H7 (cell line): ENCODE results near the gene SCG5. TPM values are rescaled to one million over a fixed set of nuclear protein-coding genes. Genes with fewer than 3 reads are reported as not detected.

ENCODE experiments used
- DNase-seq: peaks from one replicate; pipeline ENCODE4 v3.0.0; 2012
- H3K27me3 ChIP-seq: 2 replicates; pipeline ENCODE4 v1.6.0; 2011; ENCODE audit warnings: mild to moderate bottlenecking, low read length; ENCODE audit not compliant: control insufficient read depth, insufficient read depth
- H3K36me3 ChIP-seq: replicated peaks from 2 replicates; pipeline ENCODE4 v1.5.1; 2011; ENCODE audit warnings: low read length; ENCODE audit not compliant: control insufficient read depth, insufficient read depth
- H3K4me3 ChIP-seq: 2 replicates; pipeline ENCODE4 v1.5.1; 2011; ENCODE audit warnings: low read depth, mild to moderate bottlenecking, control low read depth, low read length, moderate library complexity; ENCODE audit not compliant: insufficient read depth
- total RNA-seq: library from RNA; depleted of rRNA; stranded (reverse); fragments of >200 nt; shearing (Covaris generic); gene quantifications from 2 replicates; pipeline ENCODE4 v1.2.3, GENCODE V29; 2014

The SCG5 gene
- total RNA-seq, 1 experiment from 2014 or later = 6.0 TPM

DNA sequence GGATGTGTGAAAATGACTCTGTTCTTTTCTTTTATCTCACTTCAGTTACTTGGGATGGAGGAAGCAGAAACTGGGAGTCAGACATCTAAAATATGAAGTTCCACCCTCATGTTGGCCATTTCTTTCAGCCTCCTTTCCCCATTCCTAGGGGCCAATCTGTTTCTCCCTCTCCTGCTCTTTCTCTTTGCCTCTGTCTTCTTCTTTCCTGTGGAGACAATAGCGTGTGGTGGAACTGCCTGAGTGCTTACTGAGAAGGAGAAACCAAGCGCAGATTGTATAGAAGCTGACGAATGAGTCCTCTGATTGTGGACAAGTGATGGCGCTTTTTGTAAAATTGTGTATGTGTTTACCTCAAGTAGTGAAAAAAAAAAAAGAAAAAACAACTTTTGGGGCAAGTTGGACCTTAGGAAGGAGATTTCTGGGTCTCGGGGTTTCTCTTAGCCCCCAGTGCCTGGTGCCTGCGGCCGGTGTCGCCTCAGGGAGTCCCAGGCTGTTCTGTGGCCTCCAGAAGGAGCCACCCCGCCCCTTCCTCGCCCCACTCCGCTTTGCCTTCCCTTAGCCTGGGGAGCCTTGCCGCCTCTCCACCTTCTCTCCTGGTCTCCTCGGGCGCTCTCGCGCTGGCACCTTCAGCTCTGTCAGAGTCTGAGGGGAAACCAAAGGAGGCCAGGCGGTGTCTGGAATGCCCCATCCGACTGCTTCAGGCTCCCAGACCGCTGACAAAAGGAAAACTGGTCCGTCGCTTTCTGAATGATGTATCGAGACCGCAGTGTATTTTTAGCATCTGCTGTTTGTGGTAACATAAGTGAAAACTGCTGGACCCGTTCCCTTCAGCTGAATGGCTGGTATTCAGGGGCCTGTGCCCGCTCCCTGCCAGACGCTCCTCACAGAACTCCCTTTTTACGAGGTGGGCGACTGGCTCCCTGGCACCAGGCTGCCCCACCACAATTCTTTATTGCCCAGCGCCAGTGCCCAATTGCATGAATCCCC lies 30.1 kb downstream of the SCG5 start:
- Histone ChIP-seq H3K36me3 (no peaks in the 10 kb centered on the region; the same call in 1 of the 2 replicates), H3K4me3 (no peak overlapping the region), H3K27me3 (no peaks in the 10 kb centered on the region)
- DNase-seq = no peak

DNA sequence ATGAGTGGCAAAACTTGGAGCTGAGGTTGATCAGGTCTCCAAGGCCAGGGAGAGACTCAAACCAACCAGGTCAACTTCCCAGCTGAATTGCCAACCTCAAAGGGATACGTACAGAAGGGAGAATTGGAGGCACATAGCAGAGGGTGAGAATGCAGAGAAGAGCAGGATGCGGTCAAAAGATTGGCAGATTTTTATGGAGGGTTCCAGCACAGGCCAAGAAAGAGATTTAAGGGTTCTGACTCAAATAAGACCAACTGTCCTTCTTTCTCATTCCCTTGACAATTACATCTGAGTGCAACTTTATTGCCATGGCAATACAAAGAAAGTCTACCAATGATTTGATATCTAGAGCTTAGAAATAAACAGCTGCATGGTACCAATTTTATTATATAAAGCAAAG lies 33.2 kb downstream of the SCG5 start:
- H3K36me3 ChIP-seq = no peaks in the 10 kb centered on the region
- no peak overlapping the region for H3K4me3 ChIP-seq
- DNase-seq = no peak
- no peaks in the 10 kb centered on the region for H3K27me3 ChIP-seq

DNA sequence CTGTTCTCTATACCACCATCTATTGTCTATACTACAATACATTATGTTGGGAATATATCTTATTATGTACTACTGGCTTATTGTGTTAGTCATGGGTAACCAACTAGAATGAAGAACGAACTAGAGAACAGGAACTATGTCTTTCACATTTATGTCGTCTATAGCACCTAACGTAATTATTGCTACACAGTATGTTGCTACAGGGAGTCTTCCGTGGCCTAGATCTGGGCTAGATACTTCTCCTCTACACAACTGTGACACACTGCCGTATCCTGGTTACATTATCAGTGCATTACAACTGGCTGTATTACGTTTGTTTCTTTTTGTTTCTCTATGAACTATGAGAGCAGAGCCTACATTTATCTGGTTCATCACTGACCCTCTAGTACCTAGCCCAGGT lies 34.0 kb downstream of the SCG5 start:
- H3K27me3 ChIP-seq = no peaks in the 10 kb centered on the region
- H3K4me3 ChIP-seq = no peak overlapping the region
- no peaks in the 10 kb centered on the region for H3K36me3 ChIP-seq
- no peak for DNase-seq

DNA sequence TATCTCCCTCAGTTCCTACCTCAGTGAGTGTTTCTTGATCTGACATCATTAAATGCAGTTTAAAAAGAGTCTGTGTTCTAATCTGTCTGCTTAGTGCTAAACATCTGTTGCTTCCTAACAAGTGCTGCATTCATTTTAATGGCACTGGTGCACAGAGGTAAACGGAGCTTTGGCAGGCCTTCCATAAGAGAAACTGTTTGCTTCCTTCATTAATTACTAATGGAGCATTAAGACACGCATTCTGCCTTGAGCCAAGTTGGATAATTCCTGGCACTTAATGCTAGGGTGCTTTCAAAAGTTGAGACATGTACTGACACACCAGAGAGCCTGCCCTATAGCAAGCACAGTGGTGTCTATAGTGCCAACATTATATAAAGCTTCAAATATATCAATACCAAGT lies 34.7 kb downstream of the SCG5 start:
- H3K4me3 ChIP-seq = no peak overlapping the region
- DNase-seq = no peak
- peaks cover 2% of the 10 kb centered on the region for H3K36me3 ChIP-seq
- no peaks in the 10 kb centered on the region for H3K27me3 ChIP-seq

DNA sequence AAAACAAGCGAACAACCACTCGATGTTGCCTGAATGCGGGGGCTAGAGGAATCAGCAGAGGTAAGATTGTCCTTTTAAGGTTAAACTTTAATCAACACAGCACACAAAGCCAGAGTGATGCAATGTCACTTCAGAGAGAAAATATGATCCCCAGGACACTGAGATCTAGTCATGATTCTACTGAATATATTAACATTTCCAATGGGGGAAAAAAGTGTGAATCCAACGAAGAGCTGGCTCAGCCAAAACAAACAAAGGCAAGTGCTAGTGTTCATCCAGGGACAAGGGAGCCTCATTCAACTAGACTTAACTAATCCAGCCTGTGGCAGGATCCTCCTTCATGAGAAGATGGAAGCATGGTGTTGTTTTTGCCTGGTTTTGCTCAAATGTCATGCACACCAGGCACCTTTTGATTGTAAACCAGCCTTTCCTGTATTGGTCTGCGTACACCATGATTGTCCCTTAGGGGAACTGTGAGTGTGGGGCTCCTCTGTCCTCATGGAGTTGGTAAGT lies 35.8 kb downstream of the SCG5 start:
- H3K36me3 ChIP-seq = peaks cover 2% of the 10 kb centered on the region
- H3K27me3 ChIP-seq = no peaks in the 10 kb centered on the region
- no peak for DNase-seq
- H3K4me3 ChIP-seq = no peak overlapping the region

DNA sequence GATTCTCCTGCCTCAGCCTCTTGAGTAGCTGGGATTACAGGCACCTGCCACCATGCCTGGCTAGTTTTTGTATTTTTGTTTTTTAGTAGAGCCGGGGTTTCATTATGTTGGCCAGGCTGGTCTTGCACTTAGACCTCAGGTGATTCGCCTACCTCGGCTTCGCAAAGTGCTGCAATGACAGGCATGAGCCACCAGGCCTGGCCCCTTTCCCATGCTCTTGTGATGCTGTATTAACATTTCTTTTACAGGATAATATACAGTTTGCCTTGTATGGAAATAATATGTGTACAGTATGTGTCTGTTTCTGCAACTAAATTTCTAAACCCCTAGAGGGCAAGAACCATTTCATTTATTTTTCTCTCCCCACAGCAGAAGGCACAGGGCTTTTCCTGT lies 37.8 kb downstream of the SCG5 start:
- no peak for DNase-seq
- H3K36me3 ChIP-seq = peaks cover 2% of the 10 kb centered on the region
- no peak overlapping the region for H3K4me3 ChIP-seq
- no peaks in the 10 kb centered on the region for H3K27me3 ChIP-seq

DNA sequence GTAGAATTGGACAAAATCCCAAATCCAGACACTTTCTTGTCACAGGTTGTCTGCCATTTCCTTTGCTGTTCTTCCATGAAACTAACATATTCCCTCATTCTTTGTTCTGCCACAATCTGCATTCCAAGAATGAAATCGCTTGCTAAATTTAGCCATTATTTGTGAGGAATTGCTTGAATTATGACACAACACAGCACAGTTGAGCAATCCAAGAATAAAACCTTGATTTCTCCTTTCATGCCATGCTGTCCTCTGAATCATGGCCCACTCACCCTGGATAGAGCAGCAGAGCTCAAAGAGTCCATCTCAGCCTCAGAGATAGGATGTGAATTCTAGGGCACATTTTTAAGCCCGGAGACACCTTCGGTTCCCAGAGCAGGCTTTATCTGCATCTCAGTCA lies 41.1 kb downstream of the SCG5 start:
- H3K27me3 ChIP-seq = no peaks in the 10 kb centered on the region
- DNase-seq = no peak
- H3K36me3 ChIP-seq = peaks cover 2% of the 10 kb centered on the region
- no peak overlapping the region for H3K4me3 ChIP-seq

DNA sequence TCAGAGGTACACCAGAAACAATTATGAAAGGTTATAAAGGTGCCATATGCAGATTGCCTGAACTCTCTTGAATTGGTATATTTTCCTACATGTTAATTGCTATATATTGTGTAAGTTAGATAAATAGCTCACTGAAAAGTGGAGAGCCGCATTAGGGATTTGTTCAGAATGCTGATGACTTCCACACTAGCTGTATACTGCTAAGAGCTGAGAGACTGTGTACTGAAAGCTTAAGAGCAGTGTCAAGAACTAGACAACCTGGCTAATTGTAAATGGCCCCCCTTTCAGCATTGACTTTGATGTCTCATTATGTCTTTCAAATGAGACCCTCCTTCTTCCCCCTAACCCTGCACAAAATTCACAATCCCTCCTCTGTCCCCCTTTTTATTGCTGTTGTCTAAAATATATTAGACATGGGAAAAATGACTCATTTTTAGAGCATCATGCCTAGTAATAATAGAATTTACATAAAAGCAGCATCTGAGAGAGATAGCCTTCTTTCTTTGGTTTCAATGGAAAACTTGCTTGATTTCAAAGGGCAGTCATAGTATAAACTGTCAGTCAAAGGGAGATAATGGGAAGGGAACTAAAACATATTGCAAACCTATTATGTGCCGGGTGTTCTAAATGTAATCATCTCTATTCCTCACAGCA lies 41.6 kb downstream of the SCG5 start:
- DNase-seq = no peak
- Histone ChIP-seq H3K27me3 (no peaks in the 10 kb centered on the region), H3K36me3 (peaks cover 2% of the 10 kb centered on the region), H3K4me3 (no peak overlapping the region)

DNA sequence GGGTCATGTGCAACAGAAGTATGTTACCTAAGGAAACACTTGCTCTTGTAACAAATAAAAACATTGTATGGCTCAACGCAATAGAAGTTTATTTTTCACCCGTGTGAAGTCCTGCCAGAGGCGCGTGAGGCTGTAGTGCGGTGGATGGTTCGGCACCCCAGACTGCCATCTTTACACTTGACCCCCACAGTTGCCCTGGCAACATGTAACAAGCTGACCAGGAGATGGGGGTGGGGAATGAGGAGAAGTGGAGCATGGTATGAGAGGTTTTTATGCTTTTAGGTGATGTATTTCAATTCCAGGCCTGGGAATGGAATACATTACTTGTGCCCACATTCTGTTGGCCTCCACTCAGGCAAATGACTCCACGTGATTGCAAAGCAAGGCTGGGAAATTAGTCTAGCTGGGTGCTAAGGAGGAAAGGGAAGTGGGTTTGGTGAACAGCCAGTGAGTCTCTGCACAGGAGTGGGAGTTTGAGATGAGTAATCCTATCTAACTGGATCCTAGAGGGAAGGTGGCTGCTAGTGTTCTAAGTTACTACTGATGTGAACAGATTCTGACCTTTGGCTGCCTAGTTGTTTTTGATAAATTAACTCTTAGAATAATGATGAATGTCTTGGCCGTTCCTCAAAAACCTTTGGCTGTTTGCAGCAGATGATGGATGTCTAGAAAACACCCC lies 42.5 kb downstream of the SCG5 start:
- Histone ChIP-seq H3K4me3 (no peak overlapping the region), H3K36me3 (peaks cover 2% of the 10 kb centered on the region), H3K27me3 (no peaks in the 10 kb centered on the region)
- no peak for DNase-seq

DNA sequence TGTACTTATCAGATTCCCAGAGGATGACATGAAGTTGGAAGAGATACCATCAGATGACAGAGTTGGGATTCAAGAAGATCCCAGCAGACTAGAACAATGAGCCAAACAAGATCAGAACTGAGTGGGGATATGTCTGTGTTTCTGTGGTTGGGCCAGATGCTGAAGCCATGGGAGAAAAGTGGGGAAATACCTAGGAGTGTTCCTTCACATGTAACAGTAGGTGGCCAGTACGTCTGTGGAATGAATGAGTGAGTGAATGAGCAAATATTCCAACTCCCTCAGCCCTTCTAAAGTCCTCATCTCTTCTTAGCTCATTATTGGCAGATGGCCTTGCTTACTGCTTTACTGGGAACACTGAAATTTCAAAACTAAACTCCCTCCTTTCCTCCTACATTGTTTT lies 44.1 kb downstream of the SCG5 start:
- peaks cover 2% of the 10 kb centered on the region for H3K36me3 ChIP-seq
- no peak for DNase-seq
- H3K4me3 ChIP-seq = no peak overlapping the region
- no peaks in the 10 kb centered on the region for H3K27me3 ChIP-seq

DNA sequence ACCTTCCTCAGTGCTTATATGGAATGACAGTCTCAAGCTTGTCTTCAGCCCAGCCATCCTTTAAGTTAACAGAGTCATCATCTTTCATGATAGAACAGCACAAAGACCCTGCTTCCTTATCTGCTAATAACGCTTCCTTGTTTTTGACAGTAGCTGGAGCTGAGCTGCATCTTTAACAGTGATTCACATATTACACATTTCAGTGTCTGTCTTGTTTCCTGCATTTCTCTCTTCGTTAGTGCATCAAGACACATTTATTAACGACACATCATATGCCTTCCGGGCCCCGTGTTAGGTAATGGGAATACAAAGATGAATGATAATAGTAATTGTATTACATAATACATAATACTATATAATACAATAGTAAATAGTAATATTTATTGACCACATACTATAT lies 46.0 kb downstream of the SCG5 start:
- Histone ChIP-seq H3K4me3 (no peak overlapping the region), H3K27me3 (no peaks in the 10 kb centered on the region), H3K36me3 (no peaks in the 10 kb centered on the region; the same call in 1 of the 2 replicates)
- DNase-seq = no peak

DNA sequence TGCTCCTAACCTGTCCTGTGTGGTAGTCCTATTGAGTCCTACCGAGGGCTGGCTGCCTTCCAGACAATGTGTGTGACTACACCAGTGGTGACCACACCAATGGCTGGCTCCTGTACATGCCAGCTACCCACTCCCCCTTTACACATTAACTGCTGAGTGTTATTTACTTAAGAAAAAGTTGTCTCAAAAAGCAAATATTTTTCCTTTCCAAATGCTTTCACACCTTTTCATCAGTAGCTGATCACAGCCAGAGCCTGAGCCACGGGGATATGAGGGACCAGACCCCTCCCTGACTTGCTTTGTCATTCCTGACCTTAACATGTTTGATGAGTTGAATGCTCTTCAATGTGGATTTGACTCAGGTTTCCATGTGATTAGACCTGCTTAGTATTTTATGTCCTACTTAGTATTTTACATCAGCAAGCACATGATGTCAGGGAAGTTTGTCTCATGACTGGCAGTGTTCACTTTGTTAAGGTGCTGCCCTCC lies 46.7 kb downstream of the SCG5 start:
- no peak for DNase-seq
- Histone ChIP-seq H3K27me3 (no peaks in the 10 kb centered on the region), H3K36me3 (no peaks in the 10 kb centered on the region; the same call in 1 of the 2 replicates), H3K4me3 (no peak overlapping the region)

DNA sequence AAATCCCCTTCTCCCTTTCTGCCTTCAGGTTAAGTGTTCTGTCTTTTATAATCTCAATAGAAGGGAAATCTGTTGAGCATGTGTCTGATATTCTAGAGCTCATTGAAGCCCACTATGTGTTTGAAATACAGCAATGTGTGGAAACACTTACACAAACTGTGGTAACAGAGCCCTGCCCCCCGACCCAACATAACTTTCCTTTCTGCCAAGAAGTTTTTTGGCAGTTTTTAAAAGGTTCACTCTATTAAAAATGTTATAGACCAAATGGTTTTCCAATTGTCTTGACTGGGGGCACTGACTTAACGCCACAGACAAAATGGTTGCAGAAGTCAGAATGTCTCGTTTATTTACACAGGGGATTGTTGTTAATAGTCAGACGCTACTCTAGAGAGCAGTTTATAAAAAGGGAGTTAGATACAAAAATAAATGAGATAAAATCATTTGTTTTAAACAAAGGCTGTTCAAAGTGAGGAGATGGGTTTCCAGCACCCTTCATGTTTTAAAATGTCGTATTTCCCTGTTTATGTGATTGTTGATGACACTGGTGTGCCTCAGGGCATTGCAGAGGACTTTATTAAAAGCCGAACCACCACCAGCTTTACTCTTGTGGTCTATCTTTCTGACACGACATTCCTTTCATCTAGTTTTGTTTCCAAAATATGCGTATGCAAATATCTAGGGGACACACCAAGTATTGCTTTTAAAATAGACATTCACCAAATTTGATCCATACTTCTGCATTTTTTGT lies 49.6 kb downstream of the SCG5 start:
- DNase-seq = no peak
- Histone ChIP-seq H3K27me3 (no peaks in the 10 kb centered on the region), H3K36me3 (no peaks in the 10 kb centered on the region; the same call in 1 of the 2 replicates), H3K4me3 (no peak overlapping the region)

DNA sequence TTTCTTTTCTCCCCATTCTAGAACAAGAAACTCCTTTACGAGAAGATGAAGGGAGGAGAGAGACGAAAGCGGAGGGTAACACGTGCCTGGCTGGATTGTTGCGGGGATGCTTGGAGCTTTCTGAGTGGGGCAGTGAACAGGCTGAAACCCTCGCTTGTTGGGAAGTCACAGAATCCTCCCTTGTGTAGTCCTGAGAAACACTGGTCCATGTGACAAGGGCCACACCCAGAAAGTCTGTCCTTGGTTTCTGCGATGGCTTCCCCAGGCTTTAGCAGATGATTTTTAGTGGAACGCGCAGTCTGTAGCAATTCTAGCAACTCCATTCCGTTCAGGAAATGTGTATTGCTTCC lies 50.2 kb downstream of the SCG5 start:
- Histone ChIP-seq H3K36me3 (no peaks in the 10 kb centered on the region; the same call in 1 of the 2 replicates), H3K4me3 (no peak overlapping the region), H3K27me3 (no peaks in the 10 kb centered on the region)
- DNase-seq = no peak
